Measurements from ENCODE around the gene S100P.

The S100P gene

DNA sequence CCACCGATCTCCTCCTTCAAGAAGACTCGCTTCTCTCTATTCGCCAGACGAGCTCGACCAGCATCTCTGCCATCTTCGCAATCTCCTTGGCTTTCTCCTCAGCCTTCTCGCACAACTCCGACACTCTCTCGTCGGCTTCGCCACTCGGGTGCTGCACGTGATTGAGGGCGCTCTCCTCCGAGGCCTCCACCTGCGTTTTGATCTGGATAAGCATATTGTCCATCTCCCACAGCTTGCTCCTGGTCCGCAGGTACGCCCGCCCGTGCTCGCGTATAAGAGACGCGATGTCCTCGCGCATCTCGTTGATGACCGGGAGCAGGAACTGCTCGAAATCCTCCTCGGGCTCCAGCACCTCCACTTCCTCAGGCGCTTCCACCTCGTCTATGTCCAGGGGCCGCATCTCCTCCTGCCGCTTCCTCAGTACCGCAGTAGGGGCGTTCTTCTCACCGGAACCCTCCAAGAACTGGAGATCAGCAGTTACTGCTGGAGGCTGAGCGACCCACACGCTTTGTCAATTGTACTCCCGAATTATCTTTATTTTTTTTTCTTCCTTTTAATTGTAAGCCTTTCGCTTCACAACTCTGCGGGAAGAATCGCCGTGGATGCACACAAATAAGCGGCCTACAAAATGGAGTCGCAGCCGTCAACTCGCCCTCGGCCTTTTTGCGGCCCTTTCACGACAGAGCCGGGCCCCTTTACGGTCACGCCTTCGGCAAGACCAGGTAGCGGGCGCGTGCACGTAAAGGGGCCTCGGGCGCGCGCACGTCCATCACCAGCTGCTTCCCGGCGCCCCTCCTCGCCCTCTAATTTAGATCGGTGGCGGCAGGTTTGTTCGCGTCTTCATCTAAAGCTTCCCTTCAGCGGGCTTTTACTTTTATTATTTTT, 15.8 kb downstream of the S100P start, which contains the start of gene MRFAP1L1:
Gene MRFAP1L1, minus strand, starts transcription at position 636 of the 885 bp plus-strand sequence. Its CDS starts 236 bp downstream, at position 400.
- no peaks in the 10 kb centered on the region for H3K9me3 ChIP-seq (ENCODE audit: insufficient read depth, low read depth, low read length)
- no peaks in the 10 kb centered on the region for H3K27me3 ChIP-seq (ENCODE audit: insufficient read depth, low read length, poor library complexity, severe bottlenecking)
- peaks cover 48% of the 10 kb centered on the region for H4K20me1 ChIP-seq (ENCODE audit: insufficient read depth, low read length, poor library complexity, severe bottlenecking)
- peak within 1 kb of the TSS; percentile 96 for H3K4me3 ChIP-seq (ENCODE audit: low read length, poor library complexity, severe bottlenecking)
- H3K4me1 ChIP-seq (ENCODE audit: insufficient read depth, low read length, poor library complexity, severe bottlenecking) = peaks cover 51% of the 10 kb centered on the region
- H3F3A ChIP-seq (ENCODE audit: low read depth) = no peaks in the 10 kb centered on the region
- H3K79me2 ChIP-seq (ENCODE audit: insufficient read depth, low read length) = peaks cover 51% of the 10 kb centered on the region
- H3K36me3 ChIP-seq (ENCODE audit: insufficient read depth, low read length) = no peaks in the 10 kb centered on the region
- peak within 1 kb of the TSS; percentile 99 for H3K4me2 ChIP-seq (ENCODE audit: low read depth, low read length, poor library complexity, severe bottlenecking)
- H3K9me2 ChIP-seq (replicated peaks; ENCODE audit: low read depth, low read length) = no peaks in the 10 kb centered on the region
- H2AFZ ChIP-seq (ENCODE audit: low read length) = peak within 1 kb of the TSS; percentile 87
- peak within 1 kb of the TSS; percentile 92 for H3K9ac ChIP-seq (ENCODE audit: low read depth, low read length, poor library complexity, severe bottlenecking)
- TF ChIP-seq EZH2phosphoT487 (IDR thresholded peaks at IDR 0.05; ENCODE audit: borderline replicate concordance) = no peak
- TF ChIP-seq, protein P1, sequence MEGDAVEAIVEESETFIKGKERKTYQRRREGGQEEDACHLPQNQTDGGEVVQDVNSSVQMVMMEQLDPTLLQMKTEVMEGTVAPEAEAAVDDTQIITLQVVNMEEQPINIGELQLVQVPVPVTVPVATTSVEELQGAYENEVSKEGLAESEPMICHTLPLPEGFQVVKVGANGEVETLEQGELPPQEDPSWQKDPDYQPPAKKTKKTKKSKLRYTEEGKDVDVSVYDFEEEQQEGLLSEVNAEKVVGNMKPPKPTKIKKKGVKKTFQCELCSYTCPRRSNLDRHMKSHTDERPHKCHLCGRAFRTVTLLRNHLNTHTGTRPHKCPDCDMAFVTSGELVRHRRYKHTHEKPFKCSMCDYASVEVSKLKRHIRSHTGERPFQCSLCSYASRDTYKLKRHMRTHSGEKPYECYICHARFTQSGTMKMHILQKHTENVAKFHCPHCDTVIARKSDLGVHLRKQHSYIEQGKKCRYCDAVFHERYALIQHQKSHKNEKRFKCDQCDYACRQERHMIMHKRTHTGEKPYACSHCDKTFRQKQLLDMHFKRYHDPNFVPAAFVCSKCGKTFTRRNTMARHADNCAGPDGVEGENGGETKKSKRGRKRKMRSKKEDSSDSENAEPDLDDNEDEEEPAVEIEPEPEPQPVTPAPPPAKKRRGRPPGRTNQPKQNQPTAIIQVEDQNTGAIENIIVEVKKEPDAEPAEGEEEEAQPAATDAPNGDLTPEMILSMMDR (conservative IDR thresholded peaks at IDR 0.05; ENCODE audit: low read length) = no peak

DNA sequence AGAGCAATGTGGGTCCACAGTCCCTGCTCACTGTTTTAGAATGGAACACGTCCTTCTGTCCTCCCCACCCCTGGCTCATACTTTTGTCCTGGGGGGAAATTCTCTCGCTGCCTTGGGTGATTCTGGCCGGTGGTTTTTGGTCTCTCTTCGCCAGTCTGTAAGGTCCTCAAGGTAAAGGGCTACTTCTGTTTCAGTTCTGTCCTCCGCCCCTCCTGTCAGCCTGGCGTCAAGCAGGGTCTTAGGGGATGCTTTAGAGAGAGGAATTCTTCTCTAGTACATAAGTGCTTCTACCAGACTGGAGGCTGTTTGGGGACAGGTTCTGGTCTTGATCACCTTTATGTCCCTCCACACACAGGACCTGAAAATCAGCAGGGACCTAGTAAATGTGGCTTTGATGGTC, 16.6 kb downstream of the S100P start:
- Histone ChIP-seq H3K4me2 (ENCODE audit: low read depth, low read length, poor library complexity, severe bottlenecking) (peak overlapping the region; percentile 99), H4K20me1 (ENCODE audit: insufficient read depth, low read length, poor library complexity, severe bottlenecking) (peaks cover 40% of the 10 kb centered on the region), H3K4me3 (ENCODE audit: low read length, poor library complexity, severe bottlenecking) (peak overlapping the region; percentile 96), H3K79me2 (ENCODE audit: insufficient read depth, low read length) (peaks cover 43% of the 10 kb centered on the region), H3K9me2 (replicated peaks; ENCODE audit: low read depth, low read length) (no peaks in the 10 kb centered on the region), H3K4me1 (ENCODE audit: insufficient read depth, low read length, poor library complexity, severe bottlenecking) (peaks cover 48% of the 10 kb centered on the region), H3K9ac (ENCODE audit: low read depth, low read length, poor library complexity, severe bottlenecking) (peak overlapping the region; percentile 92), H3K27me3 (ENCODE audit: insufficient read depth, low read length, poor library complexity, severe bottlenecking) (no peaks in the 10 kb centered on the region), H3F3A (ENCODE audit: low read depth) (no peaks in the 10 kb centered on the region), H3K36me3 (ENCODE audit: insufficient read depth, low read length) (no peaks in the 10 kb centered on the region), H2AFZ (ENCODE audit: low read length) (peak overlapping the region; percentile 87), H3K9me3 (ENCODE audit: insufficient read depth, low read depth, low read length) (no peaks in the 10 kb centered on the region)
- TF ChIP-seq EZH2phosphoT487 (IDR thresholded peaks at IDR 0.05; ENCODE audit: borderline replicate concordance) = no peak
- TF ChIP-seq, protein P1 (conservative IDR thresholded peaks at IDR 0.05; ENCODE audit: low read length) = no peak

DNA sequence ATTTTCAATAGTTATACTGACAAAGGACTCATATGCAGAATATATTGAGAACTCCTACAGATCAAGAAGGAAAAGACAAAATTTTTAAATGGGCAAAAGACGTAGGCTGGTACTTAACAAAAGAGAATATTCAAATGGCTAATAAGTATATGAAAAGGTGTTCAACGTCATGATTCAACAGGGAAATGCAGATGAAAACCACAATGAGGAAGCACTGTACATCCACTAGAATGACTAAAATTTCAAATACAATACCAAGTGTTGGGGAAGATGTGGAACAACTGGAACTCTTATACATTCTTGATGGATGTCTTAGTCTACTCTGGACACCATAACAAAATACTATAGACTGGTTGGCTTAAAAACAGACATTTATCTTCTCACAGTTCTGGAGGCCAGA, 17.3 kb downstream of the S100P start:
- Histone ChIP-seq H3K9ac (ENCODE audit: low read depth, low read length, poor library complexity, severe bottlenecking) (no peak overlapping the region), H3F3A (ENCODE audit: low read depth) (no peaks in the 10 kb centered on the region), H3K36me3 (ENCODE audit: insufficient read depth, low read length) (no peaks in the 10 kb centered on the region), H3K27me3 (ENCODE audit: insufficient read depth, low read length, poor library complexity, severe bottlenecking) (no peaks in the 10 kb centered on the region), H3K4me2 (ENCODE audit: low read depth, low read length, poor library complexity, severe bottlenecking) (no peak overlapping the region), H3K4me3 (ENCODE audit: low read length, poor library complexity, severe bottlenecking) (no peak overlapping the region), H3K9me3 (ENCODE audit: insufficient read depth, low read depth, low read length) (no peaks in the 10 kb centered on the region), H3K4me1 (ENCODE audit: insufficient read depth, low read length, poor library complexity, severe bottlenecking) (peaks cover 45% of the 10 kb centered on the region), H2AFZ (ENCODE audit: low read length) (no peak overlapping the region), H3K9me2 (replicated peaks; ENCODE audit: low read depth, low read length) (no peaks in the 10 kb centered on the region), H3K79me2 (ENCODE audit: insufficient read depth, low read length) (peaks cover 36% of the 10 kb centered on the region), H4K20me1 (ENCODE audit: insufficient read depth, low read length, poor library complexity, severe bottlenecking) (peaks cover 33% of the 10 kb centered on the region)
- no peak for TF ChIP-seq EZH2phosphoT487 (IDR thresholded peaks at IDR 0.05; ENCODE audit: borderline replicate concordance)
- TF ChIP-seq, protein P1 (conservative IDR thresholded peaks at IDR 0.05; ENCODE audit: low read length) = no peak

Data from Loucy (cell line).